ENCODE data around the gene THSD8. TPM values are rescaled to one million over a fixed set of nuclear protein-coding genes. Genes with fewer than 3 reads are reported as not detected.
A peak's percentile ranks its signal among the peaks of the same experiment; 100 is the strongest.
"Not testable (repeated sequence)": the region's sequence is repeated elsewhere in the genome, so short reads cannot be mapped to it uniquely, and the experiment has no call there.

Gene THSD8
- total RNA-seq, 1 donor from 2014 or later = not detected

DNA sequence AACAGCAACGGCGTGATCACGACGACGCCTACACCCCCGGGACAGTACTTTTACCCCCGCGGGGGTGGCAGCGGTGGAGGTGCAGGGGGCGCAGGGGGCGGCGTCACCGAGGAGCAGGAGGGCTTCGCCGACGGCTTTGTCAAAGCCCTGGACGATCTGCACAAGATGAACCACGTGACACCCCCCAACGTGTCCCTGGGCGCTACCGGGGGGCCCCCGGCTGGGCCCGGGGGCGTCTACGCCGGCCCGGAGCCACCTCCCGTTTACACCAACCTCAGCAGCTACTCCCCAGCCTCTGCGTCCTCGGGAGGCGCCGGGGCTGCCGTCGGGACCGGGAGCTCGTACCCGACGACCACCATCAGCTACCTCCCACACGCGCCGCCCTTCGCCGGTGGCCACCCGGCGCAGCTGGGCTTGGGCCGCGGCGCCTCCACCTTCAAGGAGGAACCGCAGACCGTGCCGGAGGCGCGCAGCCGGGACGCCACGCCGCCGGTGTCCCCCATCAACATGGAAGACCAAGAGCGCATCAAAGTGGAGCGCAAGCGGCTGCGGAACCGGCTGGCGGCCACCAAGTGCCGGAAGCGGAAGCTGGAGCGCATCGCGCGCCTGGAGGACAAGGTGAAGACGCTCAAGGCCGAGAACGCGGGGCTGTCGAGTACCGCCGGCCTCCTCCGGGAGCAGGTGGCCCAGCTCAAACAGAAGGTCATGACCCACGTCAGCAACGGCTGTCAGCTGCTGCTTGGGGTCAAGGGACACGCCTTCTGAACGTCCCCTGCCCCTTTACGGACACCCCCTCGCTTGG is 9.6 kb upstream of the THSD8 start:
- no peak for DNase-seq (ENCODE audit: low read depth)

DNA sequence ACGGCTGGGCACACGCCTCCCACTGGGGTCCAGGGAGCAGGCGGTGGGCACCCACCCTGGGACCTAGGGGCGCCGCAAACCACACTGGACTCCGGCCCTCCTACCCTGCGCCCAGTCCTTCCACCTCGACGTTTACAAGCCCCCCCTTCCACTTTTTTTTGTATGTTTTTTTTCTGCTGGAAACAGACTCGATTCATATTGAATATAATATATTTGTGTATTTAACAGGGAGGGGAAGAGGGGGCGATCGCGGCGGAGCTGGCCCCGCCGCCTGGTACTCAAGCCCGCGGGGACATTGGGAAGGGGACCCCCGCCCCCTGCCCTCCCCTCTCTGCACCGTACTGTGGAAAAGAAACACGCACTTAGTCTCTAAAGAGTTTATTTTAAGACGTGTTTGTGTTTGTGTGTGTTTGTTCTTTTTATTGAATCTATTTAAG is 9.0 kb upstream of the THSD8 start:
- no peak for DNase-seq (ENCODE audit: low read depth)

DNA sequence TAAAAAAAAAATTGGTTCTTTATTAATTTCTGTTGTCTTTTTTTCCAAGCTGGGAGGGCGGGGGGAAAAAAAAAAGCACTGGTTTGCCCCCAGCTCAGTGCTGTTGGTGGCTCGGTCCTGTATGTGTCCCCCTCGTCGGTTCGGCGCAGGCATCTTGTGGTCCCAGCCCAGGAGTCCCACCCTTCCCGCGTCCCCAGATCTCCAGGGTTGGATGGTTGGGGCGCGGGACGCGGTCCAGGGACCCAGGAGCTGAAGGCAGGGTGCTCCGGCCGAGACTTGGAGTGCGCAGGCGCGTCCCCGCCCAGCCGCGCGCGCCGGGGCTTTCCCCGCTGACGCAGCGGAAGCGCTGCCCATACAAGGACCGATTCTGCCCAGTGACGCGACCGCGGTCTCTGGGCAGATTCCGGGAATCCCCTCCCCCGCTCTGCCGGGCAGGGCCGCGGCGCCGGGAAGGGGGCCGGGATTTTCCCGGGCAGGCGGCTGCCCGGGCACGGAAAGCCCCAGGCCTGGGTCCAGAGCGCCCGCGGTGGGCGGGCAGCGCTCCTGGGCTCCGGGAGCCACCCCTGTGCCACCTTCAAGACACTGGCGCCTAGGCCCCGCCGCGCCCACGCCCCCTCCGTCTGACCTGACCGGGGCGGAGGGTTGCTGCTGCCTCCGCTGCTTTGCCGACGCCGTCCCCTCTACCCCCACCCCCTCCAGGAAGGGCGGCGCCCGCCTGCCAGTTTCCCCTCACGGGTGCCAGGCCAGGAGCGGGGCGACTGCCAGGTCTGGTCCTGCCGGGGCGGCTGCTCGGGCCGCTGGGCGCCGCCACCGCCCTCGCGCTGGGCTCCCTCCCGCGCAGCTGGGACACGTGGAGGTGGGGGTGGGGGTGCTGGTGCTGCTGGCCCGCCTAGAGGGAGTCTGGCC is 8.3 kb upstream of the THSD8 start:
- DNase-seq (ENCODE audit: low read depth) = peak; percentile 86

DNA sequence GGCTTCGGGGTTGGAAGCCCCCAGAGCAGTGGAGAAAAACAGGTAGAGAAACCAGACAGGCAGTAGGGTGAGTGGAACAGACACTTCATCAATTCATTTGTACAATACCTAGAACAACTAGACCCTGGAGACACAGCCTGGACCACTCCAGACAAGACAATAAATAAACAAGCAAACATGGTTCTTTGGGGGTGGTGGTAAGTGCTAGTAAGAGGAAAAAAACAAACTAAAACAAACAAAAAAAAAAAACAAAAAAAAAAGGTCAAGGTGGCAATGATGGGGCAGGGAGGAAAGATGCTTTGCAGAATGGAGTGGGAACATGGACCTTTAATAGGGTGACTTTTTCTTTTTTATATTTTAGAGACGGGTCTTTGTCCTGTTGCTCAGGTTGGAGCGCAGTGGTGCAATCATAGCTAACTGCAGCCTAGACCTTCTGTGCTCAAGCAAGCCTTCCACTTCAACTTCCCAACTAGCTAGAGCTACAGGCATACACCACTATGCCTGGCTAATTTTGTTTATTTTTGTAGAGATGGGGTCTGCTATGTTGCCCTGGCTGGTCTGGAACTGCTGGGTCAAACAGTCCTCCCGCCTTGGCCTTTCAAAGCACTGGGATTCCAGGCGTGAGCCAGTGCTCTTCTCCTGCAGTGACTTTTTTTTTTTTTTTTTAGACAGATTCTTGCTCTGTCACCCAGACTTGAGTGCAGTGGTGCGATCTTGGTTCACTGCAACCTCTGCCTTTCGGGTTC is 7.5 kb upstream of the THSD8 start:
- DNase-seq (ENCODE audit: low read depth) = no peak

DNA sequence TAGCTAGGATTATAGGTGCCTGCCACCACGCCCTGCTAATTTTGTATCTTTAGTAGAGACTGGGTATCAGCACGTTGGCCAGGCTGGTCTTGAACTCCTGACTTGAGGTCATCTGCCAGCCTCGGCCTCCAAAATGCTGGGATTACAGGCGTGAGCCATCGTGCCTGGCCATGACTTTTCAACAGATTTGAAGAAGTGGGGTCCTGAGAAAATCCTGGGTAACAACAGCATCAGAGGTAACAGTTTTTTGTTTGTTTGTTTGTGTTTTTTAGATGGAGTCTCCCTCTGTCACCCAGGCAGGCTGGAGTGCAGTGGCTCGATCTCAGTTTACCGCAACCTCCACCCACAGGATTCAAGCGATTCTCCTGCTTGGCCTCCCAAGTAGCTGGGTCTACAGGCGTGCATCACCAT is 6.9 kb upstream of the THSD8 start:
- DNase-seq (ENCODE audit: low read depth) = no peak

DNA sequence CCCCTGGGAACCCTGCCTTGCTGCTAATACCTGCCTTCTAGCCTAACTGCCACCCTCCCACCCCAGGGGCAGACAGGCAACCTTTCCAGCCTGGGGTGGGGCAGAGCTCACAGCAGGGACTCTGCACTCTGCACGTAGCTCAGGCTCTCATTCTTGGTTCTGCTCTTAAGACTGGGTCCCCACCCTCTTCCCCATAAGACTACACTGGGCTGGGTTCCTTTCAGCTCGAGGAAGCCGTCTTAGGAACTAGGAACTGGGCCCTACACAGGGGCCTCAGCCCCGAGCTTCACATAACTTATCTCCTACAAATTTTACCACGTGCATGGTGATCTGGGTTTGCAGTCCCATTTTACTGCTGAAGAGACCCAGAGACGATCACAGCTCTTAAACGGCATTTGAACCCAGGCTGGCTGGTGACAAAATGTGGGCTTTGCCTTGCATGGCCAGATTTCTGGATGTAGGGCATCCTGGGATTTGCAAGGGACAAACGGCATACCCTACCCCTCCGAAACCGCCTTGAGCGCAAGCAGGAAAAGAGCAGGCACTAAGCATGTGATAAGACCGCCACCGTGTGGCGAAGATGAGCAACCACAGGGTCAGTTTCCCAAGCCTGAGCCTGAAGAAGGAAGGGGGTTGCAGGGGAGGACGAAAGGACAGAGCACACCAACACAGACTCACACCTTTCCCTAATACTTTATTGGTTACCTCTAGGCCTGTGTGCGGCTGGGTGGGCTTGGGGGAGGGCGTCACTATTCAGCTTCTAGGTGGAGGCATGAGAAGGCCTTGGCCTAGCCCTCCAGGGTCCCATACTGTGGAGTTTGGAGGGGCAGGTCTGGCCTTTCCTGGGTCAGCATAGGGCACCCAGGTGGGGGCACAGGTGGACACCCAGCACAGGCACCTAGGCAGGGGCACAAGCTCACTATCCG is 5.5 kb upstream of the THSD8 start:
- DNase-seq (ENCODE audit: low read depth) = peak; percentile 68

DNA sequence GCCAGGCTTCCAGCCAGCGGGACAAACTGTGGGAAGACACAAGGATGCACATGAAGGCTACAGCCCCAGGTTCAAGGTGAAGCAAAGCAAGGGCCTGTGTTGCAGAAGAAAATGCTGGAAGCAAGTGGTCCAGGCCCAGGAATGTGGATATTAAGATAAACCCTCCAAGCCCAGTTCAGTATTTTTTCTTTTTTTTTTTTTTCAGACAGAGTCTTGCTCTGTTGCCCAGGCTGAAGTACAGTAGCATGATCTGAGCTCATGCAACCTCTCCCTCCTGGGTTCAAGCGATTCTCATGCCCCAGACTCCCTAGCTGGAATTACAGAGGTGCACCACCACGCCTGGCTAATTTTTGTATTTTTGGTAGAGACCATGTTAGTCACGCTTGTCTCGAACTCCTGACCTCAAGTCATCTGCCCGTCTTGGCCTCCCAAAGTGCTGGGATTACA is 4.7 kb upstream of the THSD8 start:
- DNase-seq (ENCODE audit: low read depth) = no peak

DNA sequence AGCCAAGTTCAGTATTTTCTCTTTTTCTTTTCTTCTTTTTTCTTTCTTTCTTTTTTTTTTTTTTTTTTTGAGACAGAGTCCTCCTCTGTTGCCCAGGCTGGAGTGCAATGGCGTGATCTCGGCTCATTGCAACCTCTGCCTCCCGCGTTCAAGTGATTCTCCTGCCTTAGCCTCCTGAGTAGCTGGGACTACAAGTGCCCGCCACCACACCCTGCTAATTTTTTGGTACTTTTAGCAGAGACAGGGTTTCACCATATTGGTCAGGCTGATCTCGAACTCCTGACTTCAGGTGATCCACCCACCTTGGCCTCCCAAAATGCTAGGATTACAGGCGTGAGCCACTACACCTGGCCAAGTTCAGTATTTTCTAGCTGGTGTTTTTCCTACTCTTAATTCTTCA is 4.3 kb upstream of the THSD8 start:
- not testable (repeated sequence) for DNase-seq (ENCODE audit: low read depth)

DNA sequence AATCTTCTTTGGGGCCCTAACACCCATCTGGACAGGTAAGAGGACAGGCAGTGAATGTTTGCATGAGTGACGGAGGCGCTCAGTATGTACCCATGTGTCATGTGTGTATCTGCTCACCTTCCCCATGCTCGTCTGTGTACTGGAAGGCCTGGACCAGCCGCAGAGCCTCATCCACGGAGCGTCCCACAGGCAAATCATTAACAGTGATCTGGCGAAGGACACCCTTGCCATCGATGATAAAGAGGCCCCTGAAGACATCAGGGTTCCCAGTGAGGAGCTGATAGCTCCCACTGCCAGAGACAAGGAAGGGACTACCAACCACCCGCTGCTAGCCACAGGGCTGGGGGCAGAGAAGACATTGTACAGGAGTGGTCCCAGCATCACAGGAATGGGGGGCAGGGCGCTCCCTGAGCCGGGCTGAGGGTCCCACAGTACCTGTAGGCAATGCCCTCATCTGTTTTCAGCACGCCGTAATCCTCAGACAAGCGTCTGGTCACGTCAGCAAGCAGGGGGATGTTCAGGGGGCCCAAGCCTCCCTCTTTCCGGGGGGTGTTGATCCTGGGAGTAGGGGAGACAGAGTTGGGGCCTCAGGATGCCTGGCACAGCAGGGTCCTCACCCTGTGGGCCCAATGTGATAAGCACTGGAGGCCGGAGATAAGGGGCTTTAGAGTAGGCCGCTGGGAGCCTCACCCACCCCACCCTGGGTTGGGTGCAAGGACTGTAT is 2.0 kb upstream of the THSD8 start:
- no peak for DNase-seq (ENCODE audit: low read depth)

DNA sequence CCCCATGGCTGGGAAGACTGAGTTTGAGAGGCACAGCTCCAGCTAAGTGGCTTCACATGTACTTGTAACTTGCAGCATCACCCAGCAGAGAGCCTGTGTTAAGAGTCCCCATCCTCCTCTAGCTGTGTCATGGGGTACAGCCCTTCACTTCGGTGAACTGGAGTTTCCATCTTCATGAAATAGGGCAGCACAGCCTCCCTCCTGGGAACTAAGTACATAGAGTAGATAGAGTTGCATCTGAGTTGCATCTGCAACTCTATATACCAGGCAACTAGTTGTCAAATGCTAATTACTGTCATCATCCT is 1.5 kb upstream of the THSD8 start:
- DNase-seq (ENCODE audit: low read depth) = no peak

DNA sequence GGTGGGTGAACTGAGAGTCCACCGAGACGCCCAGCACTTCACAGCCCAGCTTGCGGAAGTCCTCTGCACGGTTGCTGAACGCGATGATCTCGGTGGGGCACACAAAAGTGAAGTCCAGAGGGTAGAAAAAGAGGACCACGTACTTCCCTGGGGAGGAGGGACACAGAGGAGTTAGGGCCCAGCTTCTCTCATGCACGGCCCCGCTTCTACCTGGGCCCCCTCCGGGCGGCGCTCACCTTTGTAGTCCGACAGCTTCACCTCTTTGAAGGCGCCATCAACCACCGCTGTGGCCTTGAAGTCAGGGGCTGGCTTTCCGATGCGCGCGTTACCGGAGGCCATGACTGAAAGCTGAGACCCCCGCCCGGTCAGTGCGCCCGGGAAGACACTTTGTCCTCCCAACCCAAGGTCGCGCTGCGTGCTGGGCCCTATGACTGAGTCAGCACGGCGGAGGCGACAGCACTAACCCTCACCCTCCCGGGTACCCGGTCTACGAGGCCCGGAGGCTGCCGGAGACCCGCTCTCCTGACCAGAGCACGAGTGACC is 875 bp upstream of the THSD8 start:
- no peak for DNase-seq (ENCODE audit: low read depth)

DNA sequence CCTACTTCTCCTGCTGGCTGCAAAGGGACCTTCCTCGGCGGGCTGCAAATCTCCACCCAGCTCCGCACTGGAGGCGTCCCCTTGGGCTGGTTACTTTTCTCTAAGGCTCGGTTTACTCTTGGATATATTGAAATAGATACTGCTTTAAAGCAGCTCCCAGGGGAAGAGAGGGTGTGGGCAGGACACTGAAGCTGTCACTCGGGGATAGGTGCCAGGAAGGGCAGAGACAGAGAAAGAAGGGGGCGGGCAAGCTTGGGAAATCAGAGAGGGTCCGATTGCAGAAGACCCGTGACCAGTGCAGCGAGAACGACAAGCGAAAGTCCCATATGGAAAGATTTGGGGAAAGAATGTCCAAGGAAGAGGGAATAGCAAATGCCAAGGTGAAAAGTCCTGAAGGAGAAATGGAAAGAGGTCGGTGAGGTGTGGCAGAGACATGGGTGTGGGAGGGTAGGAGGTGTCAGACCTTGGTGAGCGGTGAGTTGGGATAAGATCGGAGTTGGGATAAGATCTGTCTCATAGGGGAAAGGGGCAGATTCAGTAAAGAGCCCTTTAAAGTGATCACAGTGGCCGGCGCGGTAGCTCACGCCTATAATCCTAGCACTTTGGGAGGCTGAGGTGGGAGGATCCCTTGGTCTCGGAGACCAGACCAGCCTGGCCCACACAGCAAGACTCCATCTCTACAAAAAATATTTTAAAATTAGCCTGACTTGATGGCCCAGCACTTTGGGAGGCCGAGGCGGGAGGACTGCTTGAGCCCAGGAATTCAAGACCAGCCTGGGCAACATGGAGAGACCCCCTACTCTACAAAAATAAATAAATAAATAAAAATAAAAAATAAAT is 618 bp downstream of the THSD8 start:
- no peak for DNase-seq (ENCODE audit: low read depth)

DNA sequence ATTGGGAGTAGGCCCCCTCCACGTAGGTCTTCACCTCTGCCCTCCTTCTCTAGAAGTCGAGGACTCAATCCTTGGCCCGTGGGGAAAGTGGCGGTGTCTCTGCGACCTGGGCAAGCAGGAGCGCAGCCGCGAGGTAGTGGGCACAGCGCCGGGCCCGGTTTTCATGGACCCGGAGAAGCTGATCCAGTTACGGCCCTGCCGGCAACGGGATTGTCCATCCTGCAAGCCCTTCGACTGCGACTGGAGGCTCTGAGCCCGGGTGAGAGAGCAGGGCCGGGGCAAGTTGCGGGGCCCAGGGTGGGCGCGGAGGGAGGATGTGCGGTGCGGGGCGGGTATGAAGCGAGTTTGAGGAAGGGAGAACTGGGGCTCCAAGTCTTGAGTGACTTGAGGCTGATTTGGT is 2.2 kb downstream of the THSD8 start:
- DNase-seq (ENCODE audit: low read depth) = no peak

DNA sequence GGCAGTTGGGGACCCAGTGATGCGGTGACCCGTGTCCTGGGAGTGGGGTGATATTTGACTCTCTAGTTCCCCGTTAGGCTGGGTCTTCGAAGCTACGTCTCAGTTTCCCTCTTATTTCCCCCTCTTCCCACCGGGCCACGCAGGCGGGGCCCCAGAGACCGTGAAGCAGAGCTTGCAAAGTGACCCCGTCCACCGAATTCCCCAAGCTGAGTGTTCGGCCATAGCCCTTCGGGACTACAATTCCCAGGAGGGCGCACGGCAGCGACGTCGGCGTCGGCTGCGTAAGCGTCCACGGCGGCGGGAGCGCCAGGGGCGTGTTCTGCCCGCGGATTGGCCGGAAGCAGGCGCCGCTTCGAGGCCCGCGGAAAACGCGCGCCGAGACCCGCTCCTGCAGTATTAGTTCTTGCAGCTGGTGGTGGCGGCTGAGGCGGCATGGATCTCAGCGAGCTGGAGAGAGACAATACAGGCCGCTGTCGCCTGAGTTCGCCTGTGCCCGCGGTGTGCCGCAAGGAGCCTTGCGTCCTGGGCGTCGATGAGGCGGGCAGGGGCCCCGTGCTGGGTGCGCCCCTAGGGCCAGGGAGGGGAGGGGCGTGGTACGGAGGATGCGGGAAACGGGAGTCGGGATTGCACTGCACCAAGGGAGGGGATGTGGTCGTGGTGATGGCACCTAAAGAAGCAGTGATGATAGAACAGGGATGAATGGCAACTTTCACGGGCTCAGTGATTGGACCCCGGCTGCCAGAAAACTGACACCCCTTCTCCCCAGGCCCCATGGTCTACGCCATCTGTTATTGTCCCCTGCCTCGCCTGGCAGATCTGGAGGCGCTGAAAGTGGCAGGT is 4.6 kb downstream of the THSD8 start, which contains the start of gene RNASEH2A:
Gene RNASEH2A, plus strand, starts transcription at position 343 of the 840 bp plus-strand sequence. Its CDS starts 90 bp downstream, at position 433.
- DNase-seq (ENCODE audit: low read depth) = peak; percentile 73

DNA sequence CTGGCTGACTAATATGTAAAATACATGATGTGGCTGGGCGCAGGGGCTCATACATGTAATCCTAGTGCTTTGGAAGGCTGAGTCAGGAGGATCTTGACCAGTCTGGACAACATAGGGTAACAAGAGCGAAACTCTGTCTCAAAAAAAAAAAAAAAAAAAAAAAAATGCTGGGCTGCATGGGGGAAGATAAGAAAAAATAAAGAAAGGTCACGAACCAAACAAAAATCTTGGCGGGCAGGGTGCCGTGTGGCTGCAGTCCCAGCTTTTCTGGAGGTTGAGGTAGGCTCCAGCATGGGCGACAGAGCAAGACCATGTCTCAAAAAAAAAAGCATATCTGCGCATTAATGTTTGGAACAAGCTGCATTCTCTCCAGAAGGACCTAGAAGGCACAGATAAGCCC is 13.2 kb downstream of the THSD8 start:
- DNase-seq (ENCODE audit: low read depth) = no peak

DNA sequence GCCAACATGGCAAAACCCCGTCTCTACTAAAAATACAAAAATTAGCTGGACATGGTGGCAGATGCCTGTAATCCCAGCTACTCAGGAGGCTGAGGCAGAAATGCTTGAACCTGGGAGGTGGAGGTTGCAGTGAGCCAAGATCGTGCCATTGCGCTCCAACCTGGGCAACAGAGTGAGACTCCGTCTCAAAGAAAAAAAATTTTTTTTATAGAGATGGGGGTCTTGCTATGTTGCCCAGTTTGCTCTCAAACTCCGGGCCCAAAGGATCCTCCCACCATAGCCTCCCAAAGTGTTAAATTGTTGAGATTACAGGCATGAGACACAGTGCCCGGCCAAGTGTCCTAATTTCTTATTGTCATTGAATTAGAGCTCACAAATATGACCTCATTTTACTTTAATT is 15.3 kb downstream of the THSD8 start:
- not testable (repeated sequence) for DNase-seq (ENCODE audit: low read depth)

DNA sequence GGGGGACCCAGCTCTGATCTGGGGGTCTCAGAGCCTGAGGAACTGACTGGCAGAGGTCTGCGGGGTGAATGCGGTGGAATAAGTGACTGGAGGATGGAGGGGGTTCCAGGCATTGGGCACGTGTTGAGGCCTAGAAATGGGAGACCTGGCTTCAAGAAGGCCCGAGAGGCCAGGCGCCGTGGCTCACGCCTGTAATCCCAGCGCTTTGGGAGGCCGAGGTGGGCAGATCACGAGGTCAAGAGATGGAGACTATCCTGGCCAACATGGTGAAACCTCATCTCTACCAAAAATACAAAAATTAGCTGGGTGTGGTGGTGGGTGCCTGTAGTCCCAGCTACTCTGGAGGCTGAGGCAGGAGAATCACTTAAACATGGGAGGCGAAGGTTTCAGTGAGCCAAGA is 15.9 kb downstream of the THSD8 start:
- not testable (repeated sequence) for DNase-seq (ENCODE audit: low read depth)

DNA sequence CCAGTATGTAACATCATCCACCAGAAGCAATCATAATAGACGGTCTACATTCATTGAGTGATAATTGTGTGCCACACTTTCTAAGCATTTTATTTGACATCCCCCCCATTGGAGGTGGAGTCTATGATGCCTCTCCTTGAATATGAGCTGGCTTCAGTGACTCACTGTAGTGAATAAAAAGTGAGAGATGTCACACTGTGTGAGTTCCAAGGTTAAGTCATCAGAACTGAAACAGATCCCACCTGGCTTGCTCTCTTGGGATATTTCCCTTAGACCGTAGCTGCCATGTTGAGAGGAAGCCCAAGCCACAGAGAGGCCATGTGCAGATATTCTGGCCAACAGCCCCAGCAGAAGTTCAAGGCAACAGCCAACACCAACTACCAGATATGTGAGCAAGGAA is 19.9 kb downstream of the THSD8 start:
- DNase-seq (ENCODE audit: low read depth) = no peak
